Fibroblast of the aortic adventitia (primary cell): ENCODE measurements around the gene TAC1. TPM values are rescaled to one million over a fixed set of nuclear protein-coding genes. Genes with fewer than 3 reads are reported as not detected.
"Not testable (repeated sequence)": the region's sequence is repeated elsewhere in the genome, so short reads cannot be mapped to it uniquely, and the experiment has no call there.

Experiments
- DNase-seq: peaks from one replicate; pipeline ENCODE4 v3.0.0-alpha.2; 2010; ENCODE audit warnings: low read depth
- H3K4me3 ChIP-seq: 2 replicates; pipeline ENCODE4 v1.5.1; 2011; ENCODE audit warnings: low read depth, mild to moderate bottlenecking, control low read depth, low read length, moderate library complexity
- CTCF ChIP-seq: IDR thresholded peaks from 2 replicates; pipeline ENCODE4 v1.5.1; 2011; ENCODE audit warnings: mild to moderate bottlenecking, low read length, control low read depth, inconsistent platforms; ENCODE audit not compliant: insufficient read depth
- total RNA-seq: library from RNA; depleted of rRNA; stranded (reverse); fragments of >200 nt; gene quantifications from 2 replicates; pipeline ENCODE4 v1.2.3, GENCODE V29; 2012; ENCODE audit warnings: low replicate concordance

TAC1 gene
- total RNA-seq, 1 donor, result not detected

GRCh38 chr7:97752215-97752614, 20.3 kb downstream of the TAC1 start:
- TF ChIP-seq CTCF, result no peak
- no peak for DNase-seq

GRCh38 chr7:97757824-97758223, 25.9 kb downstream of the TAC1 start:
- no peak for DNase-seq
- no peak overlapping the region for H3K4me3 ChIP-seq
- TF ChIP-seq CTCF, result no peak

More at GRCh38 chr7:97752215-97752614, 20.3 kb downstream of the TAC1 start:
- H3K4me3 ChIP-seq, result no peak overlapping the region

GRCh38 chr7:97770850-97771249, 39.0 kb downstream of the TAC1 start:
- H3K4me3 ChIP-seq, result no peak overlapping the region
- TF ChIP-seq CTCF, result no peak
- no peak for DNase-seq

- no peak for TF ChIP-seq CTCF
- no peak overlapping the region for H3K4me3 ChIP-seq
- DNase-seq, result no peak
Observed at GRCh38 chr7:97771576-97771975, 39.7 kb downstream of the TAC1 start.

GRCh38 chr7:97772045-97772901, 40.4 kb downstream of the TAC1 start:
- DNase-seq, result no peak
- H3K4me3 ChIP-seq, result no peak overlapping the region
- TF ChIP-seq CTCF, result no peak

- not testable (repeated sequence) for DNase-seq, H3K4me3 ChIP-seq
Observed at GRCh38 chr7:97786398-97786797, 54.5 kb downstream of the TAC1 start.

Other genes starting within 250 kb of the TAC1 start
- gene ASNS, start 140.3 kb downstream of the TAC1 start, total RNA-seq, result 38.4 and 154 TPM in 2 replicates